ENCODE results near the gene TNP2.

- no peak for TF ChIP-seq L3MBTL2 (conservative IDR thresholded peaks at IDR 0.05)
- TF ChIP-seq CTBP1 (IDR thresholded peaks at IDR 0.05; ENCODE audit: borderline replicate concordance) = no peak
- TF ChIP-seq ARNT (IDR thresholded peaks at IDR 0.05) = no peak
- TF ChIP-seq FOXM1 (IDR thresholded peaks at IDR 0.05; ENCODE audit: borderline replicate concordance) = no peak
Observed at GRCh38 chr16:11229432-11229831, 39.7 kb downstream of the TNP2 start.

All from HEK293T (cell line).